ENCODE results near the gene ZNF555. TPM values are rescaled to one million over a fixed set of nuclear protein-coding genes. Genes with fewer than 3 reads are reported as not detected.
"Not testable (repeated sequence)": the region's sequence is repeated elsewhere in the genome, so short reads cannot be mapped to it uniquely, and the experiment has no call there.

The ZNF555 gene
- total and polyA plus RNA-seq, 2 of the 13 experiments (the other 11 are each of a cell fraction or from before 2014, with no cell fraction given), result 5.0 to 8.0 TPM

DNA sequence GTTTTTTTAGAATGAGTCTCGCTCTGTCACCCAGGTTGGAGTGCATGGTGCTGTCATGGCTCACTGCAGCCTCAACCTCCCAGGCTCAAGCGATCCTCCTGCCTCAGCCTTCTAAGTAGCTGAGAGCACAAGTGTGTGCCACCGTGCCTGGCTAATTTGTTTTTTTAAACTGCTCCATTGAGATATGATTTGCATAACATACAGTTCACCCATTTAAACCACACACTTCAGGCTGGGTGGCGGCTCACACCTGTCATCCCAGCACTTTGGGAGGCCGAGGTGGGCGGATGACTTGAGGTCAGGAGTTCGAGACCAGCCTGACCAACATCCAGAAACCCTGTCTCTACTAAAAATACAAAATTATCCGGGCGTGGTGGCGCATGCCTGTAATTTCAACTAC is 48.6 kb upstream of the ZNF555 start:
- H3K4me3 ChIP-seq (replicated peaks in 1 of 3; ENCODE audit: insufficient read depth in 1 of 3, low read depth in 2 of 3, low read length in 3 of 3); H3K27ac ChIP-seq (ENCODE audit: extremely low read length, insufficient read depth, low read length); H3K9me3 ChIP-seq (ENCODE audit: low read length); intact Hi-C loops (cut with micrococcal nuclease; ENCODE audit: unreplicated experiment); CTCF ChIA-PET (ENCODE audit: low intra/inter-chr PET ratio, low total read pairs); H3K27me3 ChIP-seq (ENCODE audit: control insufficient read depth in 1 of 2, insufficient read depth in 2 of 2, low read length in 2 of 2); FAIRE-seq; BruUV-seq (replicated peaks); H3K4me2 ChIP-seq (ENCODE audit: low read depth, low read length); H2AFZ ChIP-seq (ENCODE audit: low read length); in situ Hi-C loops (cut with HindIII; ENCODE audit: extremely low pct_ligation_motif_present, low pct_unique_long_range_greater_than_20kb); DNase-seq (ENCODE audit: low spot score); ATAC-seq; POLR2A ChIA-PET; H3K9ac ChIP-seq (ENCODE audit: insufficient read depth, low read depth, low read length): not testable (repeated sequence)
- H4K20me1 ChIP-seq (ENCODE audit: insufficient read depth, low read length), result peaks cover 15% of the 10 kb centered on the region
- H3K4me1 ChIP-seq (ENCODE audit: insufficient read depth, low read length), result peaks cover 39% of the 10 kb centered on the region
- H3K36me3 ChIP-seq (replicated peaks in 1 of 2; ENCODE audit: control insufficient read depth in 1 of 2, insufficient read depth in 2 of 2, low read length in 2 of 2), result peaks cover 20 to 57% of the 10 kb centered on the region in 2 experiments
- H3K79me2 ChIP-seq (ENCODE audit: insufficient read depth, low read length), result peaks cover 15% of the 10 kb centered on the region
- 99% methylated on average over 10 of the region's 10 CpGs for WGBS (ENCODE audit: low lambda C conversion rate)

DNA sequence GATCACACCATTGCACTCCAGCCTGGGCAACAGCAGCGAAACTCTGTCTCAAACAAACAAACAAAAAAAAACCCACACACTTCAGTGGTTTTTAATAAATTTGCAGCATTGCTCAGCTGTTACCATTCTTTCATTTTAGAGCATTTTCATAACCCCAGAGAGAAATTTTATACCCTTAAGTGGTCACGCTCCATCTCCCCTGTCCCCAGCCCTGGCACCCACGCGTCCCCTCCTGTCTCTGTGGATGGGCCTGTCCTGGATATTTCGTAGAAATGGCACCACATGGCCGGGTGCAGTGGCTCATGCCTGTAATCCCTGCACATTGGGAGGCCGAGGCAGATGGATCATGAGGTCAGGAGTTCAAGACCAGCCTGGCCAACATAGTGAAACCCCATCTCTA is 48.1 kb upstream of the ZNF555 start:
- Histone ChIP-seq H3K4me1 (ENCODE audit: insufficient read depth, low read length) (peaks cover 35% of the 10 kb centered on the region), H3K4me3 (replicated peaks in 1 of 3; ENCODE audit: insufficient read depth in 1 of 3, low read depth in 2 of 3, low read length in 3 of 3) (no peak overlapping the region), H3K9me3 (ENCODE audit: low read length) (no peaks in the 10 kb centered on the region), H2AFZ (ENCODE audit: low read length) (no peak overlapping the region), H3K27ac (ENCODE audit: extremely low read length, insufficient read depth, low read length) (no peak overlapping the region), H3K79me2 (ENCODE audit: insufficient read depth, low read length) (peaks cover 11% of the 10 kb centered on the region), H3K4me2 (ENCODE audit: low read depth, low read length) (no peak overlapping the region), H3K36me3 (replicated peaks in 1 of 2; ENCODE audit: control insufficient read depth in 1 of 2, insufficient read depth in 2 of 2, low read length in 2 of 2) (peaks cover 20 to 57% of the 10 kb centered on the region in 2 experiments), H3K9ac (ENCODE audit: insufficient read depth, low read depth, low read length) (no peak overlapping the region), H4K20me1 (ENCODE audit: insufficient read depth, low read length) (peaks cover 15% of the 10 kb centered on the region), H3K27me3 (ENCODE audit: control insufficient read depth in 1 of 2, insufficient read depth in 2 of 2, low read length in 2 of 2) (no peaks in the 10 kb centered on the region)
- TF ChIP-seq RORA (CRISPR knock-in tag; IDR thresholded peaks at IDR 0.05), result no peak
- TF ChIP-seq, protein P1, sequence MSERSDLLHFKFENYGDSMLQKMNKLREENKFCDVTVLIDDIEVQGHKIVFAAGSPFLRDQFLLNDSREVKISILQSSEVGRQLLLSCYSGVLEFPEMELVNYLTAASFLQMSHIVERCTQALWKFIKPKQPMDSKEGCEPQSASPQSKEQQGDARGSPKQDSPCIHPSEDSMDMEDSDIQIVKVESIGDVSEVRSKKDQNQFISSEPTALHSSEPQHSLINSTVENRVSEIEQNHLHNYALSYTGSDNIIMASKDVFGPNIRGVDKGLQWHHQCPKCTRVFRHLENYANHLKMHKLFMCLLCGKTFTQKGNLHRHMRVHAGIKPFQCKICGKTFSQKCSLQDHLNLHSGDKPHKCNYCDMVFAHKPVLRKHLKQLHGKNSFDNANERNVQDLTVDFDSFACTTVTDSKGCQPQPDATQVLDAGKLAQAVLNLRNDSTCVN (CRISPR knock-in tag; IDR thresholded peaks at IDR 0.05; ENCODE audit: borderline replicate concordance), result no peak
- TF ChIP-seq, protein P2, sequence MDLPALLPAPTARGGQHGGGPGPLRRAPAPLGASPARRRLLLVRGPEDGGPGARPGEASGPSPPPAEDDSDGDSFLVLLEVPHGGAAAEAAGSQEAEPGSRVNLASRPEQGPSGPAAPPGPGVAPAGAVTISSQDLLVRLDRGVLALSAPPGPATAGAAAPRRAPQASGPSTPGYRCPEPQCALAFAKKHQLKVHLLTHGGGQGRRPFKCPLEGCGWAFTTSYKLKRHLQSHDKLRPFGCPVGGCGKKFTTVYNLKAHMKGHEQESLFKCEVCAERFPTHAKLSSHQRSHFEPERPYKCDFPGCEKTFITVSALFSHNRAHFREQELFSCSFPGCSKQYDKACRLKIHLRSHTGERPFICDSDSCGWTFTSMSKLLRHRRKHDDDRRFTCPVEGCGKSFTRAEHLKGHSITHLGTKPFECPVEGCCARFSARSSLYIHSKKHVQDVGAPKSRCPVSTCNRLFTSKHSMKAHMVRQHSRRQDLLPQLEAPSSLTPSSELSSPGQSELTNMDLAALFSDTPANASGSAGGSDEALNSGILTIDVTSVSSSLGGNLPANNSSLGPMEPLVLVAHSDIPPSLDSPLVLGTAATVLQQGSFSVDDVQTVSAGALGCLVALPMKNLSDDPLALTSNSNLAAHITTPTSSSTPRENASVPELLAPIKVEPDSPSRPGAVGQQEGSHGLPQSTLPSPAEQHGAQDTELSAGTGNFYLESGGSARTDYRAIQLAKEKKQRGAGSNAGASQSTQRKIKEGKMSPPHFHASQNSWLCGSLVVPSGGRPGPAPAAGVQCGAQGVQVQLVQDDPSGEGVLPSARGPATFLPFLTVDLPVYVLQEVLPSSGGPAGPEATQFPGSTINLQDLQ (CRISPR knock-in tag; IDR thresholded peaks at IDR 0.05), result no peak
- TF ChIP-seq ZNF713 (CRISPR knock-in tag; IDR thresholded peaks at IDR 0.05), result no peak
- TF ChIP-seq ZIK1 (CRISPR knock-in tag; IDR thresholded peaks at IDR 0.05; ENCODE audit: borderline replicate concordance, low read depth), result no peak
- TF ChIP-seq, protein P3, sequence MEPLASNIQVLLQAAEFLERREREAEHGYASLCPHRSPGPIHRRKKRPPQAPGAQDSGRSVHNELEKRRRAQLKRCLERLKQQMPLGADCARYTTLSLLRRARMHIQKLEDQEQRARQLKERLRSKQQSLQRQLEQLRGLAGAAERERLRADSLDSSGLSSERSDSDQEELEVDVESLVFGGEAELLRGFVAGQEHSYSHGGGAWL (CRISPR knock-in tag; IDR thresholded peaks at IDR 0.05), result no peak
- TF ChIP-seq U2AF2 (IDR thresholded peaks at IDR 0.05; ENCODE audit: low read depth, low read length), result no peak
- no peak for TF ChIP-seq ZNF205 (CRISPR knock-in tag; IDR thresholded peaks at IDR 0.05)
- TF ChIP-seq, protein P4, sequence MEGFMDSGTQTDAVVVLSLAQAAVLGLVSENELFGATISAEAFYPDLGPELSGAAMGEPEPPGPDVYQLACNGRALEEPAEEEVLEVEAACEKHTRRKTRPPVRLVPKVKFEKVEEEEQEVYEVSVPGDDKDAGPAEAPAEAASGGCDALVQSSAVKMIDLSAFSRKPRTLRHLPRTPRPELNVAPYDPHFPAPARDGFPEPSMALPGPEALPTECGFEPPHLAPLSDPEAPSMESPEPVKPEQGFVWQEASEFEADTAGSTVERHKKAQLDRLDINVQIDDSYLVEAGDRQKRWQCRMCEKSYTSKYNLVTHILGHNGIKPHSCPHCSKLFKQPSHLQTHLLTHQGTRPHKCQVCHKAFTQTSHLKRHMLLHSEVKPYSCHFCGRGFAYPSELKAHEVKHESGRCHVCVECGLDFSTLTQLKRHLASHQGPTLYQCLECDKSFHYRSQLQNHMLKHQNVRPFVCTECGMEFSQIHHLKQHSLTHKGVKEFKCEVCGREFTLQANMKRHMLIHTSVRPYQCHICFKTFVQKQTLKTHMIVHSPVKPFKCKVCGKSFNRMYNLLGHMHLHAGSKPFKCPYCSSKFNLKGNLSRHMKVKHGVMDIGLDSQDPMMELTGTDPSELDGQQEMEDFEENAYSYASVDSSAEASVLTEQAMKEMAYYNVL (CRISPR knock-in tag; IDR thresholded peaks at IDR 0.05; ENCODE audit: borderline replicate concordance), result no peak
- TF ChIP-seq, protein P5, sequence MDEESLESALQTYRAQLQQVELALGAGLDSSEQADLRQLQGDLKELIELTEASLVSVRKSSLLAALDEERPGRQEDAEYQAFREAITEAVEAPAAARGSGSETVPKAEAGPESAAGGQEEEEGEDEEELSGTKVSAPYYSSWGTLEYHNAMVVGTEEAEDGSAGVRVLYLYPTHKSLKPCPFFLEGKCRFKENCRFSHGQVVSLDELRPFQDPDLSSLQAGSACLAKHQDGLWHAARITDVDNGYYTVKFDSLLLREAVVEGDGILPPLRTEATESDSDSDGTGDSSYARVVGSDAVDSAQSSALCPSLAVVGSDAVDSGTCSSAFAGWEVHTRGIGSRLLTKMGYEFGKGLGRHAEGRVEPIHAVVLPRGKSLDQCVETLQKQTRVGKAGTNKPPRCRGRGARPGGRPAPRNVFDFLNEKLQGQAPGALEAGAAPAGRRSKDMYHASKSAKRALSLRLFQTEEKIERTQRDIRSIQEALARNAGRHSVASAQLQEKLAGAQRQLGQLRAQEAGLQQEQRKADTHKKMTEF (CRISPR knock-in tag; IDR thresholded peaks at IDR 0.05), result no peak
- FAIRE-seq (no peak), ATAC-seq (no peak), DNase-seq (ENCODE audit: low spot score) (no peak)
- in situ Hi-C loops (cut with HindIII; ENCODE audit: extremely low pct_ligation_motif_present, low pct_unique_long_range_greater_than_20kb) (no loop called here), intact Hi-C loops (cut with micrococcal nuclease; ENCODE audit: unreplicated experiment) (no loop called here)
- BruUV-seq (replicated peaks), result no TSS peak
- ChIA-PET POLR2A (no interaction called here), CTCF (ENCODE audit: low intra/inter-chr PET ratio, low total read pairs) (no interaction called here)
- 100% methylated on average over 7 of the region's 7 CpGs for WGBS (ENCODE audit: low lambda C conversion rate)
